Suprapubic skin (tissue), 4 donors: ENCODE data around the gene TAS2R40. TPM values are rescaled to one million over a fixed set of nuclear protein-coding genes. Genes with fewer than 3 reads are reported as not detected.
A peak's percentile ranks its signal among the peaks of the same experiment; 100 is the strongest.

ENCODE experiments used
- DNase-seq, 2 donors: peaks; one replicate each; pipeline ENCODE4 v3.0.0-alpha.2; 2019; ENCODE audit warnings: low spot score in 2 of 2
- H3K27ac ChIP-seq: fragments of 200-600 bp; sonication (generic); one replicate; pipeline ENCODE4 v1.5.1; 2019
- H3K27me3 ChIP-seq: fragments of 200-600 bp; sonication (generic); one replicate; pipeline ENCODE4 v1.5.1; 2019
- H3K36me3 ChIP-seq: fragments of 200-600 bp; sonication (generic); one replicate; pipeline ENCODE4 v1.5.1; 2019
- H3K4me1 ChIP-seq: fragments of 200-600 bp; sonication (generic); one replicate; pipeline ENCODE4 v1.5.1; 2019
- H3K4me3 ChIP-seq: fragments of 200-600 bp; sonication (generic); one replicate; pipeline ENCODE4 v1.5.1; 2019; ENCODE audit warnings: mild to moderate bottlenecking
- H3K9me3 ChIP-seq: fragments of 200-600 bp; sonication (generic); one replicate; pipeline ENCODE4 v1.5.1; 2019
- EP300 ChIP-seq: sonication (generic); formaldehyde crosslinking; IDR thresholded peaks from one replicate; pipeline ENCODE4 v1.6.1; 2017; ENCODE audit warnings: antibody characterized with exemption
- POLR2A ChIP-seq, 2 donors: fragments of 450-650 bp; IDR thresholded peaks; one replicate each; pipeline ENCODE4 v1.6.1; 2017; ENCODE audit warnings: antibody characterized with exemption in 2 of 2, mild to moderate bottlenecking in 2 of 2, moderate library complexity in 2 of 2
- POLR2AphosphoS5 ChIP-seq, 3 donors: sonication (generic); formaldehyde crosslinking; IDR thresholded peaks; one replicate each; pipeline ENCODE4 v1.6.1; 2017; ENCODE audit warnings: antibody characterized with exemption in 3 of 3
- WGBS: methylation state at CpG from one replicate; pipeline ENCODE4 v1.1.5; 2018; 5-methylcytosine and 5-hydroxymethylcytosine counted together
- total RNA-seq, 4 donors: library from RNA; depleted of rRNA; stranded (reverse); fragments of >200 nt; gene quantifications; one replicate each; pipeline ENCODE4 v1.1.0, GENCODE V29; 2016
- TF ChIP-seq, protein P1 (sequence below), 2 donors: fragments of 200-600 bp in 1 of 2; fragments of 450-650 bp in 1 of 2; sonication (generic) in 1 of 2; IDR thresholded peaks; one replicate each; pipeline ENCODE4 v1.5.1; 2016 to 2019; ENCODE audit warnings: antibody characterized with exemption in 2 of 2, mild to moderate bottlenecking in 1 of 2, moderate library complexity in 1 of 2

Gene TAS2R40
- total RNA-seq, 4 donors from 2014 or later, result not detected

DNA sequence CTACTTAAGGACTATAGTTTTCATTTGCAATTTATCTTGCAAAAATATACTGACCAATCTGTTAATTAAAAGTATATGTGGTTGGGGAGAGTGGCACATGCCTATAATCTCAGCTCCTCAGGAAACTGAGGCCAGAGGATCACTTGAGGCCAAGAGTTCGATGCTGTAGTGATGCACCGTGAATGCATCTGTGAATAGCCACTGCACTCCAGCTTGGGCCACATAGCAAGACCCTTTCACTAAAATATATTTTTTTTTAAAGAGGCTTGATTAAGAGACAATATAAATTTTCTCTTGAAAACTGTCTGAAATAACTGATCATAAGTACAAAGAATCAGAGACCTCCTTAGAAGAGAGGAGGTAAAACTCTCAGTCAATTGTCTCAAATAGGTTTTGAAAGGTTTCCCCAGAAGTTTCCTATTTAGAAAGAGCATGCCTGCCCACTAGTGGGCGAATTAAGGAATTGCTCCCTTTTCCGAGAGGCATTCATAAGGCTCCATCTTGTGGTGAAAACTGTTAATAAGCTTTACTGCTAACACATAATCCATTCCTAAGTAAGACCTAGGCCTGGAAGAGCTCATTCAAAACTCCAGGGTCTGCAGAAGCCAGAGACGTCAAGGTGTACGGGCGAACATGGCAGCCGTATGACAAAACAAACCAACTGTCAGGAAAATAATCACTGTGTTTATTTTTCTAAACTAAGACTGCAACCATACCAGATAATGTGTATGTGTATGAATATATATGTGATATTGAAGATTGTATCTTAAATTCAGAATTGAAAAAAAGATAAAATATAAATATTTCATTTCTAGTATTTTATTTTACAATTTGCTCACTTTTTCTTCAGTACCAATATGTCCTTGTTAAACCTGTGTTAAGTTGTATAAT is 6.8 kb upstream of the TAS2R40 start:
- no peak for DNase-seq

DNA sequence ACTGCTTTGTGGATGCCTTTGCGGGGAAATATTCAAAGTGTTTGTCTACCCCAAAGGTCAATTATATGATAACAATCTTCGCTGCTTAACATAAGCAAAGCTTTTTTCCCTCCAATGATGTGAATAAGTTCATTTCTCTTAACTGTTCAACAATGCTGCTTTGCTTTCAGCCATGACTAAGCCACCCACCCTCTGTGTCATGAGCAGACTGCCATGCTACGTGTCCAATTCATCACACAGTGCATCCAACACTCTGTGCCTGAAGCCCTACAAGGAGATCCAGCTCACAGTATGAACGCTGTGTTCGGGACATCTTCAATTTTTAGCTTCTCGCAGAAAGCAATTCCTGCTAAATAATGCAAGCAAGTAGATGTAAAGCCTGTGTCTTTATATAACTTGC is 5.7 kb upstream of the TAS2R40 start:
- no peak for TF ChIP-seq EP300
- TF ChIP-seq, protein P1, sequence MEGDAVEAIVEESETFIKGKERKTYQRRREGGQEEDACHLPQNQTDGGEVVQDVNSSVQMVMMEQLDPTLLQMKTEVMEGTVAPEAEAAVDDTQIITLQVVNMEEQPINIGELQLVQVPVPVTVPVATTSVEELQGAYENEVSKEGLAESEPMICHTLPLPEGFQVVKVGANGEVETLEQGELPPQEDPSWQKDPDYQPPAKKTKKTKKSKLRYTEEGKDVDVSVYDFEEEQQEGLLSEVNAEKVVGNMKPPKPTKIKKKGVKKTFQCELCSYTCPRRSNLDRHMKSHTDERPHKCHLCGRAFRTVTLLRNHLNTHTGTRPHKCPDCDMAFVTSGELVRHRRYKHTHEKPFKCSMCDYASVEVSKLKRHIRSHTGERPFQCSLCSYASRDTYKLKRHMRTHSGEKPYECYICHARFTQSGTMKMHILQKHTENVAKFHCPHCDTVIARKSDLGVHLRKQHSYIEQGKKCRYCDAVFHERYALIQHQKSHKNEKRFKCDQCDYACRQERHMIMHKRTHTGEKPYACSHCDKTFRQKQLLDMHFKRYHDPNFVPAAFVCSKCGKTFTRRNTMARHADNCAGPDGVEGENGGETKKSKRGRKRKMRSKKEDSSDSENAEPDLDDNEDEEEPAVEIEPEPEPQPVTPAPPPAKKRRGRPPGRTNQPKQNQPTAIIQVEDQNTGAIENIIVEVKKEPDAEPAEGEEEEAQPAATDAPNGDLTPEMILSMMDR (IDR thresholded peaks at IDR 0.05), result no peak
- TF ChIP-seq POLR2A (IDR thresholded peaks at IDR 0.05), result no peak
- no peak for TF ChIP-seq POLR2AphosphoS5 (IDR thresholded peaks at IDR 0.05)
- Histone ChIP-seq H3K27me3 (no peaks in the 10 kb centered on the region), H3K4me1 (no peaks in the 10 kb centered on the region), H3K4me3 (no peak overlapping the region), H3K36me3 (no peaks in the 10 kb centered on the region), H3K27ac (no peak overlapping the region), H3K9me3 (peaks cover 3% of the 10 kb centered on the region)
- WGBS, result 91% methylated on average over 6 of the region's 6 CpGs
- no peak for DNase-seq

More for the DNA sequence above, 6.8 kb upstream of the TAS2R40 start:
- Histone ChIP-seq H3K27ac (no peak overlapping the region), H3K4me3 (no peak overlapping the region), H3K9me3 (peaks cover 3% of the 10 kb centered on the region), H3K27me3 (no peaks in the 10 kb centered on the region), H3K4me1 (no peaks in the 10 kb centered on the region), H3K36me3 (no peaks in the 10 kb centered on the region)
- 21% methylated on average over 8 of the region's 8 CpGs for WGBS
- TF ChIP-seq EP300, result no peak
- TF ChIP-seq, protein P1 (IDR thresholded peaks at IDR 0.05), result peak; percentile 93 to 99

- Histone ChIP-seq H3K9me3 (peaks cover 2% of the 10 kb centered on the region), H3K36me3 (no peaks in the 10 kb centered on the region), H3K27ac (no peak overlapping the region), H3K4me3 (no peak overlapping the region), H3K4me1 (no peaks in the 10 kb centered on the region), H3K27me3 (no peaks in the 10 kb centered on the region)
- DNase-seq, result no peak
- WGBS, result 91% methylated on average over 2 of the region's 2 CpGs
- TF ChIP-seq EP300 (no peak), POLR2A (IDR thresholded peaks at IDR 0.05) (no peak), POLR2AphosphoS5 (IDR thresholded peaks at IDR 0.05) (no peak)
- TF ChIP-seq, protein P1 (IDR thresholded peaks at IDR 0.05), result no peak
Observed at GRCh38 chr7:143216686-143217085, 5.2 kb upstream of the TAS2R40 start.

DNA sequence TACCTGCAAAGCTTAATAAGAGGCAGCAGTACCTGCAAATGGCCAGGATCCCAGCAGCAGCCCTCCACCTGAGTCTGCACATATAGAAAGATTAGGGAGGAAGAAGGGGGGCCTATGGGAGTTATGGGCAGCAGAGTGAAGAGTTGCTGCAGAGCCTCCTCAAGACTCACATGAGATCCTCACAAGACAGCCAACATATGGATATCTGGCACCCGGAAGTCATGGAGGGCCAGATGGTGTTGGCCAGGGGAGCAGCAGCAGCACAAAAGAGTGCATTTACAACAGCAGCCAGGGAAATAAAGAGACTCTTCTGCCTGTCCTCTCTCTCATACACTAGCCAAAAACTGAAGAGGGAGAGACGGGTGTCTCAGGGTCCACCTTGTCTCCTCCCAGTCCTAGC is 4.0 kb upstream of the TAS2R40 start:
- H3K27ac ChIP-seq, result no peak overlapping the region
- WGBS, result 65% methylated on average over 2 of the region's 2 CpGs
- no peaks in the 10 kb centered on the region for H3K36me3 ChIP-seq
- no peak for DNase-seq
- no peaks in the 10 kb centered on the region for H3K27me3 ChIP-seq
- peaks cover 4% of the 10 kb centered on the region for H3K4me1 ChIP-seq
- TF ChIP-seq, protein P1 (IDR thresholded peaks at IDR 0.05), result no peak
- TF ChIP-seq POLR2AphosphoS5 (IDR thresholded peaks at IDR 0.05) (no peak), EP300 (no peak), POLR2A (IDR thresholded peaks at IDR 0.05) (no peak)
- H3K4me3 ChIP-seq, result no peak overlapping the region
- H3K9me3 ChIP-seq, result no peaks in the 10 kb centered on the region

DNA sequence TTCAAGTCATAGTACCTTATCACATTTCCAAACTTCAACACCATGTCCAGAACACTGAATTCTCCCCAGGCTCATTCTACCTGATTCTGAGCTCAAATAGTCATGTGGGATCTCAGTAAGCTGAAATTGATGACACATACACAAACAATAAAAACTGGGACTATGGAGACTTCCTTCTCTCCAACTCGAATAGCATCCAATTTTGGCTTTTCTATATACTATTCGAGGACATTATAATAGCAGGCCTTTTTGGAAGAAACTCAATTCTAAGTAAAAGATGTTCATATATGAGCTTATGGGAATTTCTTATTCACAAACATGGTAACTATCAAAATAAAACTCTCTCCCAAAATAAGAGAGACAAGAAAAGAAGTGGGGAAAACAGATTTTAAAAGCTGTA is 551 bp upstream of the TAS2R40 start:
- peaks cover 4% of the 10 kb centered on the region for H3K4me1 ChIP-seq
- H3K27me3 ChIP-seq, result no peaks in the 10 kb centered on the region
- no peaks in the 10 kb centered on the region for H3K36me3 ChIP-seq
- 83% methylated on average over 2 of the region's 2 CpGs for WGBS
- no peaks in the 10 kb centered on the region for H3K9me3 ChIP-seq
- H3K4me3 ChIP-seq, result no peak overlapping the region
- no peak for TF ChIP-seq POLR2AphosphoS5 (IDR thresholded peaks at IDR 0.05)
- TF ChIP-seq EP300, result no peak
- TF ChIP-seq, protein P1 (IDR thresholded peaks at IDR 0.05), result no peak
- no peak for TF ChIP-seq POLR2A (IDR thresholded peaks at IDR 0.05)
- DNase-seq, result no peak
- H3K27ac ChIP-seq, result no peak overlapping the region
